NK-92 (cell line): Measurements from ENCODE around the gene SLC11A2.
"Not testable (repeated sequence)": the region's sequence is repeated elsewhere in the genome, so short reads cannot be mapped to it uniquely, and the experiment has no call there.

Experiments used
- DNase-seq: peaks from one replicate; lab custom pipeline; 2025; ENCODE audit not compliant: unreplicated experiment; lab: John Stamatoyannopoulos, UW

SLC11A2 gene

GRCh38 chr12:51027342-51027835 lies 1.2 kb upstream of the SLC11A2 start:
- no peak for DNase-seq

DNA sequence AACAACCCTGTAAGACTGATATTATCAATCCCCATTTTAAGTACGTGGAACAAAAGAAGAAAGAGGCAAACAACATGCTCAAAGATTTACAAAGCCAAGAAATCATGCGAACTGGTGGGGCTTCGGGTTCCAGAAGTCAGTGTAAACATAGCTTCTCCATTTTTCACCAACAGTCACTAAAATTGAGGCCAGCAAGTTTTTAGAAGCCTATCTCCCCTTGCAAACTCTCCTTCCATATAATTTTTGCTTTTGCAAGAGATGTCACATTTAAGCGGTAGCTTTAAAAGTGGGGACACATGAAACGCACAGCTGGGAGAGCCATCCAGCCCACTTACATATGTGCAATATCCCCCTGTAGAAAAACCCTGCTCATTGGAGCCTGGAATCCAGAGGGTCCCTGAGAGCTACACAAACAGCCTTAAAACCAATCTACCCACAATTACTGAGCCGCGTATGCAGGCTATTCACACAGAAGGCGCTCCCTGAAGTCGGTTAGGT lies 797 bp downstream of the SLC11A2 start:
- DNase-seq = no peak

DNA sequence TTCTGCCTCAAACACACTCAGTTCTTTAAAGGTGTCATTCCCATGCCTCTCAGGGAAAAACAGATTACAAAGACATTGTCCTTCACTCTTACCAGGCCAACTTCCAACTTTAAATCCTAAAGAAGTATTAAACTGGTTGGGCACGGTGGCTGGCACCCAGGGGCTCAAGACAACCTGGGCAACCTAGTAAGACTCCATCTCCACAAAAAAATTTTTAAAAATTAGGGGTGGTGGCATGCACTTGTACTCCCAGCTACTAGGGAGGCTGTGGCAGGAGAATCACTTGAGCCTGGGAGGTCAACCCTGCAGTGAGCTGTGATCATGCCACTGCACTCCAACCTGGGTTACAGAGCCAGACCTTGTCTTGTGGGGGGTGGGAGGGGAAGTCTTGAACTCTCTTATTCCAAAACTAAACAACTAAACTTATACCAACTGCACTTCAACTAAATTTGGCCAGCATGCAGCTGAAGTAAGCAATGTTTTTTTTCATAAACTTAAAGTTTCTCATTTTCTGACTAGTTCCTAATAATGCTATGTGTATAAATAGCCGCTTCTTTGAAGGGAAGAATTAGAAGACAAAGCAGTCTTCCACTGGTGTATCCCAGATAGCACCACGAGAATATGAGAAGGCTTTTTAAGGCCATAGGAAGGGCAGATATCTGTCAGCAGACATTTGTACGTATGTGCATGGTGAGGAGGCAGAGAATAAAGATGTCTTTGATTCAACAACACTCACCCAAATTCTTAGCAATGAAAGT lies 2.4 kb downstream of the SLC11A2 start:
- DNase-seq = no peak

- DNase-seq = no peak
Measured at GRCh38 chr12:51021694-51022093, 4.5 kb downstream of the SLC11A2 start.

- DNase-seq = no peak
Measured at GRCh38 chr12:51020448-51021182, 5.6 kb downstream of the SLC11A2 start.

- DNase-seq = no peak
Measured at GRCh38 chr12:51019927-51020326, 6.3 kb downstream of the SLC11A2 start.

DNA sequence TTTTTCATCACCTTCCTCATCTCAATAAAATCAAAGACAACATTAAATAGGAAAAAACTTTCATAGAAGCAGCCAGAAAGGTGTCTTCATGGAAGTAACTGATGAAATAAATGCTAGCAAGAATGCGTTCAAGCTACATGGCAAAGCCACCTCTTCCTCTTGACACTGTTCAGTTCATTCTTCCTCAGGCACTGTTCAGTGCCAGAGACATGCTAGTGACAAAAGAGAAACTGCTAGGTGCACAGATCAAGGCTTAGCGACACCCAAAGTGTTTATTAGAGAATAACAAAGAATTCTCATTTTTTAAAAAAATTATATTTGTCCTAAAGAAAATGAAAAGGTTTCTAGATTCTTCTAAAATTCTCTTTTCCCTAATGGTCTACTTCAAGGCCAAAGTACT lies 7.2 kb downstream of the SLC11A2 start:
- no peak for DNase-seq

- no peak for DNase-seq
Measured at GRCh38 chr12:51017452-51017851, 8.7 kb downstream of the SLC11A2 start.

DNA sequence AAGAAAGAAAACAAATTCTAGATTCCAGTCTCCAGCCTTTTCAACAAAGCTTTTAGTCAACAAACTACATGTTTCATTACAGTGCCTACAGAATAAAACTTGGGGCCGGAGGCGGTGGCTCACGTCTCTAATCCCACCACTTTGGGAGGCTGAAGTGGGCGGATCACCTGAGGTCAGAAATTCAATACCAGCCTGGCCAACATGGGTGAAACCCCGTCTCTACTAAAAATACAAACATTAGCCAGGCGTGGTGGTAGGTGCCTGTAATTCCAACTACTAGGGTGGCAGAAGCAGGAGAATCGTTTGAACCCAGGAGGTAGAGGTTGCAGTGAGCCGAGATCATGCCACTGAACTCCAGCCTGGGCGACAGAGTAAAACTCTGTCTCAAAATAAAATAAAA lies 11.7 kb downstream of the SLC11A2 start:
- DNase-seq = not testable (repeated sequence)

- no peak for DNase-seq
Measured at GRCh38 chr12:51013441-51013840, 12.7 kb downstream of the SLC11A2 start.

GRCh38 chr12:51012570-51013236 lies 13.5 kb downstream of the SLC11A2 start:
- DNase-seq = no peak

DNA sequence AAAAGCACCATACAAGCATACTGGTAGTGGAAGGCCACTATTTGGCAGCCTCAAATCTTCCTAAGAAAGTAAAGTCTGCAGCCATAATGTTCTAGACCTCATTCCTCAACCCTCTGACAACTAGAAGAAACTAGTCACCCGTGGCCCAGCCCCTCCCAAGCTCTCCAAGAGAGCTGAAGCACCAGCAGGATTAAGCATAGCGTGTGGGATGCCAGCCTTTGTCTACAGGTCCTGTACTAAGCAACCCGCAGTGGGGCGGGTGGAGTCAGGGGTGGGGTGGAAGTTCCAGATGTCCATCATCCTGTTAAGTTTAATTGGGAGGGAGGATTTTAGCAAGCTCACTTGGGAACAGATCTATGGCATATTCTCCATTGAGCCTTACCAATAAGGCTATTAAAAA lies 14.2 kb downstream of the SLC11A2 start:
- DNase-seq = no peak

DNA sequence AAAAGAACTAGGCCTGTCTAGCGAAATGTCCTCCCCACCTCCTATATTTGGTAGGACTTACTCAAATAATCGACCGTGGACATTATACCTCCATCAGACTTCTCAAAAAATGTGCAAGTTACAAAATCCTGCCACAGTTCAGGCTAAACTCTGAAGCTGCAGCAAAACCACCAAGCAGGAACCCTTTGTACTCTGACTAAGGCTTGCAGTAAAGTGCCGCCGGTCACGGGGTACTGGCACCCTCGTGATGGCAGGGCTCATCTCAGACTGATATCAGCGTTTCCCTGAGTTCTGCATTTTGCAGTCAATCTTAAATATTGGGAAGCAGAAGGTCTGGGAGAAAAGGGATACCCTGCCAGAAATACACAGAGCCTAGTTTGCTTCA lies 17.1 kb downstream of the SLC11A2 start:
- DNase-seq = no peak

DNA sequence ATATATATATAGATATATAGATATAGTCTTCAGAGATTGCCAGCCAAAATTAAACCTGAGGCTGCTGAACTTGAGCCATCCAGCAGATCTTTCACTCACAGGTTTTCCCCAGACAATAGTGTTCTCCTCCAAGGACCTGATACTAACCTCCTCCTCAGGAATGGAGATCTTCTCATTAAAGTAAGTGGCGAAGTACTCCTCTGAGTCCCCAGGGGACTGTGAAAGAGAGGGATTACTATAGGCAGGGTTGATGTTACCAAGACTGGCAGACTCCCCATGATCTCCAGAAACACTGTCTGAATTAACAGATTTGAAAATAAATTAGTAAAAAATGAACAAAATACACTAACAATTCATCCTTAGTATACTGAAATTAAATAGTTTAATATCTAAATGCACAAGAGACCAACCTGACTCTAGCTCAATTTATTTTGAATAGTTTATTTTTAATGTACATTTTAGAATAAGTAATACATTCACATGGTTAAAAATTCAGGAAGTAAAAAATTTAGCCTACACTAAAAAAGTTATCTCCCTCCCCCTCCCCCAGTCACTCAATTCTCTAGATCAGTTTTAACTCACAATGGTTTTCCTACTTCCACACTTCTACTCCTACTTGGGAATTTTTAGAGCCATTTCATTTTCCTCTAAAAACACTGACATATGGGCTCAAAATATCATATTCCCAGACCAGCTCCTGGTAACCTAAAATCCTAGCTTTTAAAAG lies 17.7 kb downstream of the SLC11A2 start:
- no peak for DNase-seq

DNA sequence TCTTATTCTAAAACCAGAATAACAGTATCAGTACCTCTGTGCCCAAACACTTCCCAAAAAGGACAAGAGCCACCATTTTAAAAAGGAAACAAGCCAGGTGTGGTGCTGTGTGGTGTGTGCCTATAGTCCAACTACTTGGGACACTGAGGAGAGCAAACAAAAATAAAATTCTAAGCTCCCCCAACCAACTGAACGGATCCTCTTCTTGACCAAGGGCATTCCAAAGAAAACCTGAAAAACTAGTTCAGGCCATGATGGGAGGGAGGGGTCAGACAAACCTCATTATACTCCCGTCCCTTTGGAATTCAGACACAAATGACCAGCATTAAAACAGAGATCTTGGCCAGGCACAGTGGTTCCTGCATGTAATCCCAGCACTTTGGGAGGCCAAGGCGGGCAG lies 20.5 kb downstream of the SLC11A2 start:
- DNase-seq = no peak

- DNase-seq = no peak
Measured at GRCh38 chr12:51005030-51005429, 21.2 kb downstream of the SLC11A2 start.

- DNase-seq = no peak
Measured at GRCh38 chr12:51004504-51004903, 21.7 kb downstream of the SLC11A2 start.

GRCh38 chr12:51001799-51002198 lies 24.4 kb downstream of the SLC11A2 start:
- DNase-seq = no peak

DNA sequence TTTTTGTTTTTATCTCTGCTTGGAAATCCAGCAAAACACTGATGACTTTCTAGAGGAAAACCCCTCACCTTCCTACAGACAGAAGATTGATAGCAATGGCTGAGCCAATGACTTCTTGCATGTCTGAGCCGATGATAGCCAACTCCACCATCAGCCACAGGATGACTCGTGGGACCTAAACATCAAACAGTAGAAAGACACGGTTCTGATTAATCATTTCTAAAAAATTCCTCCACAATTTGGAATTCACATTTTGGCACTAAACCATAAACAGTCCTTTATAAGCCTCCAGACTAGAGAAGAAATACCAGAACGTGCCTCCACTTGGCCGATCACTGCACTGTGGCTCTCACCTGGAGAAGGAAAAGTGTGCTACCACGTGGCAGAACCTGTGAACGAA lies 25.9 kb downstream of the SLC11A2 start:
- no peak for DNase-seq

GRCh38 chr12:50999093-50999492 lies 27.1 kb downstream of the SLC11A2 start:
- DNase-seq = no peak

DNA sequence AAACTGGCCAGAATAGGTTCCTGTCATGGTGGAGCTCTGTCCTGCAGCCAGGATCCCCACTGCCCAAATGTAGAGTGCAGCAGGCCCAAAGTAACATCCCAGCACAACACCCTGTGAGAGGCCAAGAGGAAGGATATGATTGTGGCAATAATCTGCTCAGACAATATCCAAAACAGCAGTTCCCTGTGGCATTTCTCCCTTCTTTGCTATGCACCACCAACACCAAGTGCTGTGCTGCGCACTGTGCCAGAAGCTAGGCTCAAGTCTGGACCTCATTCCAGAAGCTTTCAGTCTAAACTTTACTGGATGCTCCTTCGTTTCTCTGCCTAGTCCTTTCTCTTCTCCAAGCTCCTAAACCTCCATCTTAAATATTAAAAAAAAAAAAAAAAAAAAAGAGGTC lies 33.4 kb downstream of the SLC11A2 start:
- no peak for DNase-seq
